Thymus (tissue), 11 donors: ENCODE data around the gene LCMT1. TPM values are rescaled to one million over a fixed set of nuclear protein-coding genes. Genes with fewer than 3 reads are reported as not detected.

ENCODE experiments used
- DNase-seq, 9 donors: peaks; one replicate each; pipeline ENCODE4 v3.0.0-alpha.2; 2013; ENCODE audit warnings: low spot score in 9 of 9, low read depth in 6 of 9, missing footprints in 1 of 9
- H3K27ac ChIP-seq, 2 donors: one replicate each; pipeline ENCODE4 v1.5.1; 2013; ENCODE audit warnings: control low read depth in 1 of 2, low read depth in 1 of 2, low read length in 1 of 2, mild to moderate bottlenecking in 1 of 2, moderate library complexity in 1 of 2
- H3K27me3 ChIP-seq, 2 donors: one replicate each; pipeline ENCODE4 v1.5.1; 2013; ENCODE audit warnings: low read length in 1 of 2; ENCODE audit not compliant: control insufficient read depth in 2 of 2, insufficient read depth in 1 of 2
- H3K36me3 ChIP-seq, 2 donors: one replicate each; pipeline ENCODE4 v1.5.1; 2013; ENCODE audit warnings: low read length in 1 of 2, mild to moderate bottlenecking in 1 of 2, moderate library complexity in 1 of 2; ENCODE audit not compliant: control insufficient read depth in 2 of 2, insufficient read depth in 2 of 2
- H3K4me1 ChIP-seq, 2 donors: one replicate each; pipeline ENCODE4 v1.5.1; 2013; ENCODE audit warnings: low read length in 2 of 2; ENCODE audit not compliant: control insufficient read depth in 2 of 2, insufficient read depth in 2 of 2
- H3K4me3 ChIP-seq, 2 donors: one replicate each; pipeline ENCODE4 v1.5.1; 2013; ENCODE audit warnings: low read length in 2 of 2, control low read depth in 1 of 2, mild to moderate bottlenecking in 1 of 2
- H3K9me3 ChIP-seq, 2 donors: one replicate each; pipeline ENCODE4 v1.5.1; 2013; ENCODE audit warnings: low read length in 1 of 2, mild to moderate bottlenecking in 1 of 2; ENCODE audit not compliant: control insufficient read depth in 2 of 2, insufficient read depth in 1 of 2
- WGBS: extraction: QIAGEN DNeasy Blood & Tissue Kit; methylation state at CpG from one replicate; pipeline ENCODE4 v1.1.7; 2013; 5-methylcytosine and 5-hydroxymethylcytosine counted together
- polyA plus RNA-seq: library from polyadenylated mRNA; stranded (reverse); fragments of 200-250 nt; gene quantifications from one replicate; pipeline ENCODE4 v1.2.3, GENCODE V29; 2013
- total RNA-seq: library from RNA; stranded (reverse); fragments of 120-200 nt; gene quantifications from one replicate; pipeline ENCODE4 v1.2.4, GENCODE V29; 2013
- donor health status: healthy.

Gene LCMT1
- total and polyA plus RNA-seq, 2 donors = 33.4 to 41.9 TPM

GRCh38 chr16:25084797-25085196 is 26.7 kb upstream of the LCMT1 start:
- Histone ChIP-seq H3K27ac (no peak overlapping the region), H3K27me3 (no peaks in the 10 kb centered on the region), H3K4me3 (no peak overlapping the region), H3K36me3 (no peaks in the 10 kb centered on the region), H3K9me3 (no peaks in the 10 kb centered on the region), H3K4me1 (peaks cover 0 to 10% of the 10 kb centered on the region in 2 donors)
- 90% methylated on average over 6 of the region's 6 CpGs for WGBS
- DNase-seq = no peak

GRCh38 chr16:25087761-25088160 is 23.8 kb upstream of the LCMT1 start:
- WGBS = 77% methylated on average over 5 of the region's 5 CpGs
- no peak for DNase-seq

GRCh38 chr16:25089351-25089750 is 22.2 kb upstream of the LCMT1 start:
- peaks cover 0 to 2% of the 10 kb centered on the region in 2 donors for H3K9me3 ChIP-seq
- peak in 3 of 9 donors; percentile 34 to 56 (median 36) for DNase-seq
- no peaks in the 10 kb centered on the region for H3K36me3 ChIP-seq
- 76% methylated on average over 5 of the region's 5 CpGs for WGBS
- no peaks in the 10 kb centered on the region for H3K27me3 ChIP-seq
- no peak overlapping the region for H3K4me3 ChIP-seq
- peak overlapping the region in 1 of 2 donors; percentile 41 for H3K27ac ChIP-seq
- H3K4me1 ChIP-seq = peaks cover 24 to 50% of the 10 kb centered on the region in 2 donors

More at GRCh38 chr16:25087761-25088160, 23.8 kb upstream of the LCMT1 start:
- Histone ChIP-seq H3K36me3 (no peaks in the 10 kb centered on the region), H3K4me1 (peaks cover 10 to 34% of the 10 kb centered on the region in 2 donors), H3K4me3 (no peak overlapping the region), H3K9me3 (no peaks in the 10 kb centered on the region), H3K27me3 (no peaks in the 10 kb centered on the region), H3K27ac (no peak overlapping the region)

- peaks cover 0 to 2% of the 10 kb centered on the region in 2 donors for H3K9me3 ChIP-seq
- WGBS = 66% methylated on average over 10 of the region's 10 CpGs
- no peaks in the 10 kb centered on the region for H3K27me3 ChIP-seq
- H3K27ac ChIP-seq = peak overlapping the region; percentile 0 to 92
- peaks cover 27 to 54% of the 10 kb centered on the region in 2 donors for H3K4me1 ChIP-seq
- H3K36me3 ChIP-seq = no peaks in the 10 kb centered on the region
- H3K4me3 ChIP-seq = no peak overlapping the region
- DNase-seq = peak in 3 of 9 donors; percentile 56 to 83 (median 62)
These were observed 19.1 kb upstream of the LCMT1 start for GRCh38 chr16:25092441-25092840.

DNA sequence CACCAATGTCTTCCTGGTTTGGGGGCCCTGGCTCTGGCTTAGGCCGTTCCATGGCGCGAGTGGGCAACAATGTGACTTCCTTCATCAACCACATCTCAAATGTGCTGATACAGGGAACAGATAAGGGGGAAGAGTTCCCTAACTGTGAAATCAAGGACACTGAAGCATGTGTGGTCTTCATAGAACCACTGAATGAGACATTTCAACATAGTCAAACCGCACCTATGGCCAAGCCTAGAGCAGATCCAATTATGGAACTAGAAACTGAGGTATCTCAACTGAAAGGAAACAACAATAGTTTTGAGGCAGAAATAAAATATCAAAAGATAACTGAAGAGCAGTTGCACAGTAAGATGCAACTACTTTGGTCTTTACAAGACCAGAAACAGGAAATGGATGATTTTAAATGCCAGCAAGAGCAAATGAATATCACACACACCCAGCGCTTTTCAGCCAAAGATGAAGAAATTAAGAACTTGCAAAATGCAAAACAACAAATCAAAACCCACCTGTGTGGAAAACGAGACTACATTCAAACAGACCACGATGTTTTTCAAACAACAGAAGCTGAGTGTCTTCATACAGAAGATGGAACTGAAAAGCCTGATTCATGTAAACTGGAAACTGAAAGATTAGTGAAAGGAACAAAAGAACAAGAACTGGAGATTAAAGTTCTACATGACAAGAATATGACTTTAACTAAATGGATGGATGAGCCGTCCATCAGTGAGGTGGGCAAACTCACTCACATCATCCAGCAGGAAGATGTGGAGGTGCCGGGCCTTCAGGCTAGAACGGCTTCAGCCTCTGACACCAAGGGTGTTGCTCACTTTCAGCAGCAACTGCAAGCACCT is 18.1 kb upstream of the LCMT1 start:
- Histone ChIP-seq H3K36me3 (no peaks in the 10 kb centered on the region), H3K9me3 (peaks cover 0 to 2% of the 10 kb centered on the region in 2 donors), H3K4me1 (peaks cover 27 to 54% of the 10 kb centered on the region in 2 donors), H3K27me3 (no peaks in the 10 kb centered on the region), H3K27ac (peak overlapping the region; percentile 92 to 98), H3K4me3 (peak overlapping the region in 1 of 2 donors; percentile 23)
- peak in 3 of 9 donors; percentile 35 to 76 (median 44) for DNase-seq
- 29% methylated on average over 10 of the region's 10 CpGs for WGBS

GRCh38 chr16:25094596-25094995 is 16.9 kb upstream of the LCMT1 start:
- Histone ChIP-seq H3K4me3 (no peak overlapping the region), H3K9me3 (peaks cover 0 to 2% of the 10 kb centered on the region in 2 donors), H3K27me3 (no peaks in the 10 kb centered on the region), H3K4me1 (peaks cover 27 to 46% of the 10 kb centered on the region in 2 donors), H3K36me3 (no peaks in the 10 kb centered on the region), H3K27ac (peak overlapping the region; percentile 92 to 98)
- WGBS = 80% methylated on average over 8 of the region's 8 CpGs
- no peak for DNase-seq

DNA sequence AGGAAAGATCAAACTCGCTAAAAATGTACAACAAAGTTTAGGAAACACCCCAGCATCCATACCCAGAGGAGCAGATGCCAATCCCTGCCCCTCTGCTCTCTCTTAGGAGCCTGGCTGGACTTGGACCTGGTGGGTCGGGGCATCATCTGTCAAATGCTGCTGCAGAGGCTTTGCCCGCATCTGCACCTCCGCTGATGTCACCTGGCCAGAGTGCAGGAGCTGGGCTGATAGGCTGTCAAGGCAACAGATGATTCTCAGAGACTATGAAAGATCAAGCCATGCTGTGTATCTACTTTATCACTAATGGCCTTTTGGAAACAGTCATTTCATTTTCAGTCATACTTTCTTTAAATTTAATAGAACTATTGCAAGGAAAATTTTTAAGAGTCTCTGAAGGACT is 15.9 kb upstream of the LCMT1 start:
- Histone ChIP-seq H3K36me3 (no peaks in the 10 kb centered on the region), H3K27ac (no peak overlapping the region), H3K4me3 (no peak overlapping the region), H3K4me1 (peaks cover 27 to 42% of the 10 kb centered on the region in 2 donors), H3K27me3 (no peaks in the 10 kb centered on the region), H3K9me3 (peaks cover 0 to 2% of the 10 kb centered on the region in 2 donors)
- no peak for DNase-seq
- 97% methylated on average over 4 of the region's 4 CpGs for WGBS

DNA sequence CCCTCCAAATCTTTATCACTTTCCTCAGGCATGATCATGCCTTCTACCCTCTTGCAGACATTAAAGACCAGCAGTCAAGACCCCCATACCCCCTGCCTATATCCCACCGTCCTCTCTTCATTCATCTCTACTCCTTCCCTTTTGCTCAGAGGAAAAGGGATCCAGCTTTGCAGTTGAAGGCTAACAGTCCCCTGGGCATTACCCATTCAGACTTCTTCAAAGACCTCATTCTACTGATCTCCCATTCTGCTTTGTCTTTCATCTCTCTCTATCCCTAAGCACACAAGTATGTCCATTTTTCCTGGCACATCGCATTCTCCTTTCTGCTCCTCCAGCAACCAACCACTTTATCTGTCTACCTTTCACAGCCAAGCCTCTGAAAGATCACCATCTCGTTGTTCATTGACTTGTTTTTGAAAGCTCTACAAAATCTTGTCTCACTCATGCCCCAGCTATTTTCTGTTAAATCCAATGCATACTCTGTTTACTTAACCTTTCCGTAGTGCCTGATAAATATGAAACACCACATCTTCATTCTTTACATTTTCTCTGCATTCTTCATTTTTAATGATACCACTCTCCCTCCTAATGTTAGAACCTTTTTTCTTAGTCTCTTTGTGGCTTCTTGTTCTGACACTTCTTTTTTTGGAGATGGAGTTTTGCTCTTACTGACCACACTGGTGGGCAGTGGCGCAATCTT is 14.1 kb upstream of the LCMT1 start:
- H3K27ac ChIP-seq = no peak overlapping the region
- no peak overlapping the region for H3K4me3 ChIP-seq
- H3K36me3 ChIP-seq = no peaks in the 10 kb centered on the region
- H3K9me3 ChIP-seq = peaks cover 0 to 2% of the 10 kb centered on the region in 2 donors
- H3K27me3 ChIP-seq = no peaks in the 10 kb centered on the region
- 70% methylated on average over 5 of the region's 5 CpGs for WGBS
- no peak for DNase-seq
- peaks cover 19 to 24% of the 10 kb centered on the region in 2 donors for H3K4me1 ChIP-seq

- H3K4me3 ChIP-seq = no peak overlapping the region
- no peaks in the 10 kb centered on the region for H3K4me1 ChIP-seq
- WGBS = 97% methylated on average over 5 of the region's 5 CpGs
- no peaks in the 10 kb centered on the region for H3K9me3 ChIP-seq
- H3K36me3 ChIP-seq = no peaks in the 10 kb centered on the region
- no peak for DNase-seq
- no peaks in the 10 kb centered on the region for H3K27me3 ChIP-seq
- H3K27ac ChIP-seq = no peak overlapping the region
These were observed 11.0 kb upstream of the LCMT1 start for GRCh38 chr16:25100511-25100910.
